SK-N-SH (cell line): ENCODE measurements around the gene RNF187.

Experiments
- EP300 ChIP-seq, 2 experiments: IDR thresholded peaks; 2 replicates each; pipeline versions ENCODE4 v1.4.0 to v1.6.1; 2012; ENCODE audit warnings: borderline replicate concordance in 1 of 2, low read depth in 1 of 2, low read length in 1 of 2
- EZH2phosphoT487 ChIP-seq: fragments of 200-600 bp; sonication (generic); IDR thresholded peaks from 2 replicates; pipeline ENCODE4 v1.6.1; 2017; ENCODE audit warnings: low read depth, mixed run types, mild to moderate bottlenecking, antibody characterized with exemption, moderate library complexity, borderline replicate concordance
- GABPA ChIP-seq: IDR thresholded peaks from 2 replicates; pipeline ENCODE4 v1.4.0; 2012; ENCODE audit warnings: low read depth, mild to moderate bottlenecking
- MEF2A ChIP-seq: IDR thresholded peaks from 2 replicates; pipeline ENCODE4 v1.4.0; 2012; ENCODE audit warnings: low read depth, borderline replicate concordance
- NRF1 ChIP-seq: IDR thresholded peaks from 2 replicates; pipeline ENCODE4 v1.6.1; 2012; ENCODE audit warnings: low read depth, mild to moderate bottlenecking, low read length
- RAD21 ChIP-seq: IDR thresholded peaks from 2 replicates; pipeline ENCODE4 v1.6.1; 2012; ENCODE audit warnings: mild to moderate bottlenecking, low read length
- RCOR1 ChIP-seq: fragments of 150-350 bp; IDR thresholded peaks from 2 replicates; pipeline ENCODE4 v1.6.1; 2017; ENCODE audit warnings: antibody characterized with exemption, low read length
- TEAD4 ChIP-seq: IDR thresholded peaks from 2 replicates; pipeline ENCODE4 v1.4.0; 2012; ENCODE audit warnings: mild to moderate bottlenecking, borderline replicate concordance; ENCODE audit not compliant: insufficient read depth
- TF ChIP-seq, protein P1 (sequence below): fragments of 200-600 bp; sonication (generic); IDR thresholded peaks from 2 replicates; pipeline ENCODE4 v1.6.1; 2017; ENCODE audit warnings: antibody characterized with exemption, mild to moderate bottlenecking, moderate library complexity
- TF ChIP-seq, protein P2 (sequence below): fragments of 150-350 bp; IDR thresholded peaks from 2 replicates; pipeline ENCODE4 v1.6.1; 2017; ENCODE audit warnings: antibody characterized with exemption, low read length, low read depth, borderline replicate concordance
- TF ChIP-seq, protein P3 (sequence below): IDR thresholded peaks from 2 replicates; pipeline ENCODE4 v1.4.0; 2012; ENCODE audit warnings: low read depth
- TF ChIP-seq, protein P4 (sequence below): IDR thresholded peaks from 2 replicates; pipeline ENCODE4 v1.6.1; 2012; ENCODE audit warnings: mild to moderate bottlenecking, low read depth, low read length, moderate library complexity

DNA sequence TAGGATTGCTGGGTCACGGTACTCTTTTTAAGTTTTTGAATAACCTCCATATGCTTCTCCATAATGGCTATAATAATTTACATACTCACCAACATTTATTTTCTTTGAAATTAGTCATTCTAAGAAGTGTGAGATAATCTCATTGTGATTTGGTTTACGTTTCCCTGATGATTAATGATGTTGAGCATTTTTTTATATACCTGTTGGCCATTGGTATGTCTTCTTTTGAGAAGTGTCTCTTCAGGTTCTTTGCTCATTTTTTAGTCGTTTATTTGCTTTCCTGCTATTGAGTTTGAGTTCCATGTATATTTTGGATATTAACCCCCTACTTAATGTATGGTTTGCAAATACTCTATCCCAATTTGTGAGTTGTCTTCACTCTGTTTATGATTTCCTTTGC lies 9.3 kb downstream of the RNF187 start:
- TF ChIP-seq GABPA (no peak), EZH2phosphoT487 (no peak), RCOR1 (no peak), EP300 (IDR thresholded peaks at IDR 0.05; ENCODE audit: borderline replicate concordance in 1 of 2, low read depth in 1 of 2, low read length in 1 of 2) (no peak), MEF2A (no peak), RAD21 (no peak), TEAD4 (no peak), NRF1 (no peak)
- TF ChIP-seq, protein P1, sequence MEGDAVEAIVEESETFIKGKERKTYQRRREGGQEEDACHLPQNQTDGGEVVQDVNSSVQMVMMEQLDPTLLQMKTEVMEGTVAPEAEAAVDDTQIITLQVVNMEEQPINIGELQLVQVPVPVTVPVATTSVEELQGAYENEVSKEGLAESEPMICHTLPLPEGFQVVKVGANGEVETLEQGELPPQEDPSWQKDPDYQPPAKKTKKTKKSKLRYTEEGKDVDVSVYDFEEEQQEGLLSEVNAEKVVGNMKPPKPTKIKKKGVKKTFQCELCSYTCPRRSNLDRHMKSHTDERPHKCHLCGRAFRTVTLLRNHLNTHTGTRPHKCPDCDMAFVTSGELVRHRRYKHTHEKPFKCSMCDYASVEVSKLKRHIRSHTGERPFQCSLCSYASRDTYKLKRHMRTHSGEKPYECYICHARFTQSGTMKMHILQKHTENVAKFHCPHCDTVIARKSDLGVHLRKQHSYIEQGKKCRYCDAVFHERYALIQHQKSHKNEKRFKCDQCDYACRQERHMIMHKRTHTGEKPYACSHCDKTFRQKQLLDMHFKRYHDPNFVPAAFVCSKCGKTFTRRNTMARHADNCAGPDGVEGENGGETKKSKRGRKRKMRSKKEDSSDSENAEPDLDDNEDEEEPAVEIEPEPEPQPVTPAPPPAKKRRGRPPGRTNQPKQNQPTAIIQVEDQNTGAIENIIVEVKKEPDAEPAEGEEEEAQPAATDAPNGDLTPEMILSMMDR, result no peak
- TF ChIP-seq, protein P2, sequence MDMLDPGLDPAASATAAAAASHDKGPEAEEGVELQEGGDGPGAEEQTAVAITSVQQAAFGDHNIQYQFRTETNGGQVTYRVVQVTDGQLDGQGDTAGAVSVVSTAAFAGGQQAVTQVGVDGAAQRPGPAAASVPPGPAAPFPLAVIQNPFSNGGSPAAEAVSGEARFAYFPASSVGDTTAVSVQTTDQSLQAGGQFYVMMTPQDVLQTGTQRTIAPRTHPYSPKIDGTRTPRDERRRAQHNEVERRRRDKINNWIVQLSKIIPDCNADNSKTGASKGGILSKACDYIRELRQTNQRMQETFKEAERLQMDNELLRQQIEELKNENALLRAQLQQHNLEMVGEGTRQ, result no peak
- TF ChIP-seq, protein P3, sequence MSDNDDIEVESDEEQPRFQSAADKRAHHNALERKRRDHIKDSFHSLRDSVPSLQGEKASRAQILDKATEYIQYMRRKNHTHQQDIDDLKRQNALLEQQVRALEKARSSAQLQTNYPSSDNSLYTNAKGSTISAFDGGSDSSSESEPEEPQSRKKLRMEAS, result no peak
- TF ChIP-seq, protein P4, sequence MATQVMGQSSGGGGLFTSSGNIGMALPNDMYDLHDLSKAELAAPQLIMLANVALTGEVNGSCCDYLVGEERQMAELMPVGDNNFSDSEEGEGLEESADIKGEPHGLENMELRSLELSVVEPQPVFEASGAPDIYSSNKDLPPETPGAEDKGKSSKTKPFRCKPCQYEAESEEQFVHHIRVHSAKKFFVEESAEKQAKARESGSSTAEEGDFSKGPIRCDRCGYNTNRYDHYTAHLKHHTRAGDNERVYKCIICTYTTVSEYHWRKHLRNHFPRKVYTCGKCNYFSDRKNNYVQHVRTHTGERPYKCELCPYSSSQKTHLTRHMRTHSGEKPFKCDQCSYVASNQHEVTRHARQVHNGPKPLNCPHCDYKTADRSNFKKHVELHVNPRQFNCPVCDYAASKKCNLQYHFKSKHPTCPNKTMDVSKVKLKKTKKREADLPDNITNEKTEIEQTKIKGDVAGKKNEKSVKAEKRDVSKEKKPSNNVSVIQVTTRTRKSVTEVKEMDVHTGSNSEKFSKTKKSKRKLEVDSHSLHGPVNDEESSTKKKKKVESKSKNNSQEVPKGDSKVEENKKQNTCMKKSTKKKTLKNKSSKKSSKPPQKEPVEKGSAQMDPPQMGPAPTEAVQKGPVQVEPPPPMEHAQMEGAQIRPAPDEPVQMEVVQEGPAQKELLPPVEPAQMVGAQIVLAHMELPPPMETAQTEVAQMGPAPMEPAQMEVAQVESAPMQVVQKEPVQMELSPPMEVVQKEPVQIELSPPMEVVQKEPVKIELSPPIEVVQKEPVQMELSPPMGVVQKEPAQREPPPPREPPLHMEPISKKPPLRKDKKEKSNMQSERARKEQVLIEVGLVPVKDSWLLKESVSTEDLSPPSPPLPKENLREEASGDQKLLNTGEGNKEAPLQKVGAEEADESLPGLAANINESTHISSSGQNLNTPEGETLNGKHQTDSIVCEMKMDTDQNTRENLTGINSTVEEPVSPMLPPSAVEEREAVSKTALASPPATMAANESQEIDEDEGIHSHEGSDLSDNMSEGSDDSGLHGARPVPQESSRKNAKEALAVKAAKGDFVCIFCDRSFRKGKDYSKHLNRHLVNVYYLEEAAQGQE, result no peak
